Mesendoderm (in vitro differentiated cells): ENCODE measurements around the gene PRPF39.
A peak's percentile ranks its signal among the peaks of the same experiment; 100 is the strongest.

Experiments
- DNase-seq: peaks from one replicate; pipeline ENCODE4 v3.0.0; 2013
- H2AK5ac ChIP-seq: 2 replicates; pipeline ENCODE4 v1.6.1; 2013; ENCODE audit warnings: low read length, inconsistent platforms
- H2BK120ac ChIP-seq: 2 replicates; pipeline ENCODE4 v1.6.1; 2013; ENCODE audit warnings: low read depth, mild to moderate bottlenecking, low read length, moderate library complexity, mixed read lengths
- H2BK15ac ChIP-seq: replicated peaks from 2 replicates; pipeline ENCODE4 v1.6.1; 2013; ENCODE audit warnings: low read depth, mild to moderate bottlenecking, moderate library complexity
- H2BK5ac ChIP-seq: 2 replicates; pipeline ENCODE4 v1.6.1; 2013; ENCODE audit warnings: low read length, inconsistent platforms
- H3K18ac ChIP-seq: 2 replicates; pipeline ENCODE4 v1.6.1; 2013; ENCODE audit warnings: mild to moderate bottlenecking, low read length, mixed read lengths
- H3K23ac ChIP-seq: one replicate; pipeline ENCODE4 v1.6.1; 2013; ENCODE audit warnings: low read length
- H3K27ac ChIP-seq: 2 replicates; pipeline ENCODE4 v1.5.1; 2013; ENCODE audit warnings: low read depth, mild to moderate bottlenecking, inconsistent platforms, low read length, moderate library complexity
- H3K27me3 ChIP-seq: 2 replicates; pipeline ENCODE4 v1.6.1; 2013; ENCODE audit warnings: low read length, control low read depth, mild to moderate bottlenecking, inconsistent platforms; ENCODE audit not compliant: insufficient read depth, poor library complexity
- H3K36me3 ChIP-seq: 2 replicates; pipeline ENCODE4 v1.6.1; 2013; ENCODE audit warnings: low read length, inconsistent platforms; ENCODE audit not compliant: control insufficient read depth, insufficient read depth
- H3K4ac ChIP-seq: one replicate; pipeline ENCODE4 v1.6.1; 2013; ENCODE audit warnings: low read depth, mild to moderate bottlenecking, low read length, moderate library complexity
- H3K4me1 ChIP-seq: 2 replicates; pipeline ENCODE4 v1.6.1; 2013; ENCODE audit warnings: low read depth, low read length, inconsistent platforms; ENCODE audit not compliant: control insufficient read depth
- H3K4me2 ChIP-seq: 2 replicates; pipeline ENCODE4 v1.6.1; 2013; ENCODE audit warnings: low read length
- H3K4me3 ChIP-seq: 2 replicates; pipeline ENCODE4 v1.5.1; 2013; ENCODE audit warnings: mild to moderate bottlenecking, low read length
- H3K56ac ChIP-seq: one replicate; pipeline ENCODE4 v1.6.1; 2013; ENCODE audit warnings: low read length
- H3K79me1 ChIP-seq: 2 replicates; pipeline ENCODE4 v1.6.1; 2013; ENCODE audit warnings: low read length, inconsistent platforms
- H3K79me2 ChIP-seq: 2 replicates; pipeline ENCODE4 v1.6.1; 2013; ENCODE audit warnings: mild to moderate bottlenecking, low read length; ENCODE audit not compliant: control insufficient read depth, insufficient read depth
- H3K9ac ChIP-seq: 2 replicates; pipeline ENCODE4 v1.6.1; 2013; ENCODE audit warnings: low read length, inconsistent platforms
- H4K5ac ChIP-seq: one replicate; pipeline ENCODE4 v1.6.1; 2013; ENCODE audit warnings: low read length
- H4K8ac ChIP-seq: one replicate; pipeline ENCODE4 v1.6.1; 2013; ENCODE audit warnings: low read depth, mild to moderate bottlenecking, control low read depth, low read length, moderate library complexity
- WGBS: extraction: QIAGEN DNeasy Blood & Tissue Kit; methylation state at CpG from one replicate; pipeline ENCODE4 v1.1.7; 2013; ENCODE audit warnings: low lambda C conversion rate, missing lambda C conversion rate; ENCODE audit not compliant: insufficient coverage; ENCODE audit errors: extremely low coverage; 5-methylcytosine and 5-hydroxymethylcytosine counted together

The PRPF39 gene

GRCh38 chr14:45057881-45058364 is 26.0 kb upstream of the PRPF39 start:
- H4K8ac ChIP-seq: no peak overlapping the region
- no peak overlapping the region for H3K4ac ChIP-seq
- no peaks in the 10 kb centered on the region for H3K79me1 ChIP-seq
- H3K79me2 ChIP-seq: no peaks in the 10 kb centered on the region
- no peak overlapping the region for H2BK15ac ChIP-seq
- no peak overlapping the region for H3K4me3 ChIP-seq
- no peaks in the 10 kb centered on the region for H3K36me3 ChIP-seq
- no peaks in the 10 kb centered on the region for H3K4me1 ChIP-seq
- DNase-seq: no peak
- H3K56ac ChIP-seq: no peak overlapping the region
- no peak overlapping the region for H4K5ac ChIP-seq
- H3K18ac ChIP-seq: no peak overlapping the region
- H3K23ac ChIP-seq: no peak overlapping the region
- no peak overlapping the region for H2BK120ac ChIP-seq
- no peak overlapping the region for H2AK5ac ChIP-seq
- no peaks in the 10 kb centered on the region for H3K27me3 ChIP-seq
- no peak overlapping the region for H3K4me2 ChIP-seq
- no peak overlapping the region for H3K9ac ChIP-seq
- H3K27ac ChIP-seq: no peak overlapping the region
- no peak overlapping the region for H2BK5ac ChIP-seq

- Histone ChIP-seq H3K36me3 (no peaks in the 10 kb centered on the region), H3K9ac (no peak overlapping the region), H2BK120ac (no peak overlapping the region), H3K4me2 (no peak overlapping the region), H3K27me3 (no peaks in the 10 kb centered on the region), H3K79me2 (no peaks in the 10 kb centered on the region), H3K4me3 (no peak overlapping the region), H3K23ac (no peak overlapping the region), H3K27ac (no peak overlapping the region), H4K8ac (no peak overlapping the region), H3K79me1 (peaks cover 1% of the 10 kb centered on the region), H3K4ac (no peak overlapping the region), H2BK15ac (no peak overlapping the region), H2BK5ac (no peak overlapping the region), H4K5ac (no peak overlapping the region), H3K18ac (no peak overlapping the region), H2AK5ac (no peak overlapping the region), H3K4me1 (no peaks in the 10 kb centered on the region), H3K56ac (no peak overlapping the region)
- no peak for DNase-seq
These were observed 23.4 kb upstream of the PRPF39 start for GRCh38 chr14:45060551-45060950.

GRCh38 chr14:45065540-45065939 is 18.4 kb upstream of the PRPF39 start:
- Histone ChIP-seq H4K8ac (no peak overlapping the region), H2BK15ac (no peak overlapping the region), H3K79me2 (no peaks in the 10 kb centered on the region), H3K27ac (no peak overlapping the region), H3K79me1 (peaks cover 1% of the 10 kb centered on the region), H2BK120ac (no peak overlapping the region), H4K5ac (no peak overlapping the region), H2AK5ac (no peak overlapping the region), H3K56ac (no peak overlapping the region), H3K36me3 (no peaks in the 10 kb centered on the region), H3K4me3 (no peak overlapping the region), H3K4ac (no peak overlapping the region), H3K23ac (no peak overlapping the region), H3K4me2 (no peak overlapping the region), H3K27me3 (no peaks in the 10 kb centered on the region), H3K18ac (no peak overlapping the region), H3K4me1 (no peaks in the 10 kb centered on the region), H3K9ac (no peak overlapping the region), H2BK5ac (no peak overlapping the region)
- WGBS: no CpG with 5 or more reads among the region's 3 CpGs
- no peak for DNase-seq

- no peak overlapping the region for H3K4me3 ChIP-seq
- no CpG with 5 or more reads among the region's 2 CpGs for WGBS
- H3K18ac ChIP-seq: no peak overlapping the region
- H2BK120ac ChIP-seq: no peak overlapping the region
- H3K4ac ChIP-seq: no peak overlapping the region
- H3K79me2 ChIP-seq: no peaks in the 10 kb centered on the region
- no peak overlapping the region for H3K9ac ChIP-seq
- no peaks in the 10 kb centered on the region for H3K4me1 ChIP-seq
- no peak overlapping the region for H4K8ac ChIP-seq
- H2BK5ac ChIP-seq: no peak overlapping the region
- H3K27me3 ChIP-seq: no peaks in the 10 kb centered on the region
- no peak overlapping the region for H2BK15ac ChIP-seq
- DNase-seq: no peak
- no peak overlapping the region for H2AK5ac ChIP-seq
- no peak overlapping the region for H3K27ac ChIP-seq
- H3K4me2 ChIP-seq: no peak overlapping the region
- H3K36me3 ChIP-seq: no peaks in the 10 kb centered on the region
- H3K56ac ChIP-seq: no peak overlapping the region
- H4K5ac ChIP-seq: no peak overlapping the region
- H3K79me1 ChIP-seq: peaks cover 1% of the 10 kb centered on the region
- H3K23ac ChIP-seq: no peak overlapping the region
These were observed 18.0 kb upstream of the PRPF39 start for GRCh38 chr14:45065956-45066355.

- H2AK5ac ChIP-seq: no peak overlapping the region
- no peak overlapping the region for H3K56ac ChIP-seq
- no peak overlapping the region for H4K8ac ChIP-seq
- H3K23ac ChIP-seq: no peak overlapping the region
- no peak overlapping the region for H4K5ac ChIP-seq
- H2BK5ac ChIP-seq: no peak overlapping the region
- H3K4me3 ChIP-seq: no peak overlapping the region
- H3K27me3 ChIP-seq: no peaks in the 10 kb centered on the region
- H3K79me1 ChIP-seq: peaks cover 1% of the 10 kb centered on the region
- H2BK120ac ChIP-seq: no peak overlapping the region
- DNase-seq: no peak
- H2BK15ac ChIP-seq: no peak overlapping the region
- no peak overlapping the region for H3K4me2 ChIP-seq
- no peak overlapping the region for H3K4ac ChIP-seq
- no CpG with 5 or more reads among the region's 3 CpGs for WGBS
- no peaks in the 10 kb centered on the region for H3K79me2 ChIP-seq
- no peaks in the 10 kb centered on the region for H3K36me3 ChIP-seq
- H3K9ac ChIP-seq: no peak overlapping the region
- no peak overlapping the region for H3K27ac ChIP-seq
- H3K4me1 ChIP-seq: no peaks in the 10 kb centered on the region
- H3K18ac ChIP-seq: no peak overlapping the region
These were observed 17.2 kb upstream of the PRPF39 start for GRCh38 chr14:45066667-45067066.

GRCh38 chr14:45068396-45068795 is 15.5 kb upstream of the PRPF39 start:
- Histone ChIP-seq H3K4me3 (no peak overlapping the region), H3K36me3 (no peaks in the 10 kb centered on the region), H3K18ac (no peak overlapping the region), H3K27ac (no peak overlapping the region), H4K8ac (no peak overlapping the region), H2BK120ac (no peak overlapping the region), H3K4me2 (no peak overlapping the region), H3K79me1 (peaks cover 1% of the 10 kb centered on the region), H3K9ac (no peak overlapping the region), H2AK5ac (no peak overlapping the region), H3K4ac (no peak overlapping the region), H4K5ac (no peak overlapping the region), H3K4me1 (no peaks in the 10 kb centered on the region), H3K56ac (no peak overlapping the region), H3K79me2 (no peaks in the 10 kb centered on the region), H2BK15ac (no peak overlapping the region), H2BK5ac (no peak overlapping the region), H3K23ac (no peak overlapping the region), H3K27me3 (no peaks in the 10 kb centered on the region)
- WGBS: no CpG with 5 or more reads among the region's 3 CpGs
- peak; percentile 79 for DNase-seq
